Hair follicle dermal papilla cell (primary cell): Measurements from ENCODE around the gene ELFN1. TPM values are rescaled to one million over a fixed set of nuclear protein-coding genes. Genes with fewer than 3 reads are reported as not detected.

ENCODE experiments used
- total RNA-seq: library from RNA; depleted of rRNA; stranded (reverse); fragments of >200 nt; gene quantifications from 2 replicates; pipeline ENCODE4 v1.2.3, GENCODE V29; 2012

Gene ELFN1
- total RNA-seq, result 21.4 and 36.8 TPM in 2 replicates

DNA sequence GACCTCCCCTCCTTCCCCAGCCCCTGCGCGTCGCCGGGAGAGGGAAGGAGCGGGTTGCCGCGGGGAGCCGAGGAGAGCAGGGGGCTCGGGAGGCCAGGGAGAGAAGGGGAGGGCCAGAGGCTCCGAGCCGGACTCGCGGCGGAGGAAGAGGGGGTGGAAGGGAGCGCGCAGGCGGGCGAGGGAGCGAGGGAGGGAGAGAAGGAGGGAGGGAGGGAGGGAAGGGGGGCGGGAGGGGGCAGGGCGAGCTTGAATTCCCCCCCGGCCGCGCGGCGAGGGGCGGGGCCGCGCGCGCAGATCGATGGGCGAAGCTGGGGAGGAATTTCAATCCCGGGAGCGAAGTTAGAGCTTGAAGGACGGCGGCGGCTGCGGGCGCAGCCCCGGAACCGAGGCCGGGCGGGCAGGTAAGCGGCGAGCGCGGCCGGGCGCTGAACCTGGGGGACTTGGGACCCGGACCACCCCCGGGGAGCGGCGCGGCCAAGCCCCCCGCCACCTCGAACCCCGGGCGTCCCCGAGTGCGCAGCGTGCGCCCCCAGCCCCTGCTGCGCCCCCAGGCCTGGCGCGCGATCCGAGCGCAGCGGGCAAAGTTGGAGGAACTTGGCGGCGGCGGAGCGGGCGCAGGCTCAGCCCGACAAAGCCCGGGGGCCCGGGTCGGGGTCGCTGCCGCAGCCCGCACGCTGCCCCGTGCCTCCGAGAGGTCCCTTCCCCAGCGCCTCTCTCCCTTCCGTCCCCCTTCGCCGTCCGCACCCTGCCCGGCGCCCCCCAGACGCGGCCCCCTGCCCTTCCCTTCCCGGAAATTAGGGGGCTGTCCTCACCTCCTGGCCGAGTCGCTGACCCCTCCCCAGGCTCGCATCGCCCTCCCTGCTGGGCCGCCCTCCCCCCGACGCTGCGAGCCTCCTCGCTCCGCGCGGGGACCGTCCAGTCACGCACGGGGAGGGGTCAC, at the start of gene ELFN1:
ELFN1 (plus strand) TSS at position 324 of the 940 bp plus-strand sequence. CDS start 74,320 bp downstream, outside the sequence.

Other genes with a start within 250 kb of the ELFN1 start
- 13.4 and 17.2 TPM in 2 replicates for gene MICALL2, start 210.8 kb upstream of the ELFN1 start, total RNA-seq
- 64.7 and 67.3 TPM in 2 replicates for gene INTS1, start 165.9 kb upstream of the ELFN1 start, total RNA-seq
- 17.5 and 20.1 TPM in 2 replicates for gene MAFK, start 139.6 kb upstream of the ELFN1 start, total RNA-seq
- gene TMEM184A, start 114.1 kb upstream of the ELFN1 start, total RNA-seq, result 0.36 and 0.49 TPM in 2 replicates
- 19.4 and 20.3 TPM in 2 replicates for gene PSMG3, start 100.2 kb upstream of the ELFN1 start, total RNA-seq